HEK293 (cell line): ENCODE data around the gene GJB4.

ENCODE experiments used
- CTCF ChIA-PET: fragments of 350-600 bp; formaldehyde crosslinking; extraction: SDS; loops from one replicate; lab custom pipeline; 2021; ENCODE audit warnings: antibody characterized with exemption; lab: Yijun Ruan, JAX
- POLR2A ChIA-PET: fragments of 300-600 bp; formaldehyde crosslinking; extraction: SDS; loops from one replicate; lab custom pipeline; 2020; ENCODE audit warnings: antibody characterized with exemption, inconsistent platforms; lab: Yijun Ruan, JAX
- H3K27ac ChIP-seq: fragments of 200-500 bp; sonication (Bioruptor generic); 2 replicates; pipeline ENCODE4 v1.5.1; 2014; ENCODE audit warnings: low read depth, low read length, control low read depth, inconsistent platforms; ENCODE audit errors: extremely low read depth
- H3K36me3 ChIP-seq, 2 experiments: fragments of 200-500 bp in 1 of 2; sonication (Bioruptor generic) in 1 of 2; 1 replicate in 1 of 2; 2 replicates in 1 of 2; pipeline ENCODE4 v1.5.1; 2014 to 2017; ENCODE audit warnings: inconsistent platforms in 2 of 2, low read length in 2 of 2; ENCODE audit not compliant: control insufficient read depth in 2 of 2, insufficient read depth in 1 of 2
- H3K4me1 ChIP-seq: fragments of 200-500 bp; sonication (Bioruptor generic); 2 replicates; pipeline ENCODE4 v1.5.1; 2014; ENCODE audit warnings: mild to moderate bottlenecking, low read length, inconsistent platforms; ENCODE audit not compliant: control insufficient read depth, insufficient read depth
- H3K4me3 ChIP-seq: 2 replicates; pipeline ENCODE4 v1.5.1; 2011; ENCODE audit warnings: low read depth, mild to moderate bottlenecking, control low read depth, low read length, moderate library complexity
- H3K9me3 ChIP-seq: fragments of 200-500 bp; sonication (Bioruptor generic); 2 replicates; pipeline ENCODE4 v1.5.1; 2014; ENCODE audit warnings: low read depth, low read length, inconsistent platforms; ENCODE audit not compliant: control insufficient read depth, insufficient read depth
- EGR2 ChIP-seq: fragments of 450-650 bp; formaldehyde crosslinking; IDR thresholded peaks from 2 replicates; pipeline ENCODE4 v1.5.1; 2016; ENCODE audit warnings: low read depth, missing biosample characterization, missing genetic modification characterization
- FEZF1 ChIP-seq: fragments of 450-650 bp; formaldehyde crosslinking; IDR thresholded peaks from 2 replicates; pipeline ENCODE4 v1.5.1; 2016; ENCODE audit warnings: missing biosample characterization, missing genetic modification characterization
- SP7 ChIP-seq: fragments of 450-650 bp; formaldehyde crosslinking; IDR thresholded peaks from 2 replicates; pipeline ENCODE4 v1.5.1; 2016; ENCODE audit warnings: missing biosample characterization, missing genetic modification characterization
- ZBTB11 ChIP-seq: fragments of 450-650 bp; formaldehyde crosslinking; conservative IDR thresholded peaks from 2 replicates; pipeline ENCODE4 v1.5.1; 2016; ENCODE audit warnings: low read depth, missing biosample characterization, missing genetic modification characterization
- ZBTB48 ChIP-seq: fragments of 450-650 bp; formaldehyde crosslinking; IDR thresholded peaks from 2 replicates; pipeline ENCODE4 v1.5.1; 2016; ENCODE audit warnings: missing biosample characterization, missing genetic modification characterization
- ZFHX2 ChIP-seq: fragments of 450-650 bp; formaldehyde crosslinking; conservative IDR thresholded peaks from 2 replicates; pipeline ENCODE4 v1.5.1; 2016; ENCODE audit warnings: missing biosample characterization, missing genetic modification characterization
- ZNF19 ChIP-seq: fragments of 450-650 bp; formaldehyde crosslinking; IDR thresholded peaks from 2 replicates; pipeline ENCODE4; 2016; ENCODE audit warnings: missing biosample characterization, missing genetic modification characterization, low read depth
- ZNF23 ChIP-seq: fragments of 450-650 bp; formaldehyde crosslinking; IDR thresholded peaks from 2 replicates; pipeline ENCODE4 v1.5.1; 2016; ENCODE audit warnings: missing biosample characterization, missing genetic modification characterization, borderline replicate concordance
- ZNF354C ChIP-seq: fragments of 450-650 bp; formaldehyde crosslinking; IDR thresholded peaks from 2 replicates; pipeline ENCODE4 v1.5.1; 2016; ENCODE audit warnings: missing biosample characterization, missing genetic modification characterization, low read depth, borderline replicate concordance
- ZNF37A ChIP-seq: fragments of 450-650 bp; IDR thresholded peaks from 2 replicates; pipeline ENCODE4 v1.5.1; 2018; ENCODE audit warnings: missing biosample characterization, missing genetic modification characterization
- ZNF391 ChIP-seq: fragments of 450-650 bp; formaldehyde crosslinking; IDR thresholded peaks from 2 replicates; pipeline ENCODE4 v1.5.1; 2016; ENCODE audit warnings: low read depth, missing biosample characterization, missing genetic modification characterization, borderline replicate concordance
- ZNF529 ChIP-seq: fragments of 450-650 bp; formaldehyde crosslinking; IDR thresholded peaks from 2 replicates; pipeline ENCODE4 v1.5.1; 2017; ENCODE audit warnings: missing genetic modification characterization, missing biosample characterization; ENCODE audit not compliant: insufficient replicate concordance
- ZNF558 ChIP-seq: fragments of 450-650 bp; formaldehyde crosslinking; IDR thresholded peaks from 2 replicates; pipeline ENCODE4 v1.5.1; 2016; ENCODE audit warnings: missing biosample characterization, missing genetic modification characterization
- ZNF629 ChIP-seq: fragments of 450-650 bp; formaldehyde crosslinking; IDR thresholded peaks from 2 replicates; pipeline ENCODE4 v1.5.1; 2017; ENCODE audit warnings: missing biosample characterization, missing genetic modification characterization
- ZNF76 ChIP-seq: fragments of 450-650 bp; formaldehyde crosslinking; IDR thresholded peaks from 2 replicates; pipeline ENCODE4; 2016; ENCODE audit warnings: low read depth, missing biosample characterization, missing genetic modification characterization, borderline replicate concordance
- ZXDB ChIP-seq: fragments of 450-650 bp; formaldehyde crosslinking; IDR thresholded peaks from 2 replicates; pipeline ENCODE4 v1.5.1; 2016; ENCODE audit warnings: missing biosample characterization, missing genetic modification characterization
- TF ChIP-seq, protein P1 (sequence below): fragments of 450-650 bp; formaldehyde crosslinking; IDR thresholded peaks from 2 replicates; pipeline ENCODE4 v1.5.1; 2017; ENCODE audit warnings: missing biosample characterization, missing genetic modification characterization

Gene GJB4

GRCh38 chr1:34768856-34769255 is 9.3 kb downstream of the GJB4 start:
- Histone ChIP-seq H3K4me1 (no peaks in the 10 kb centered on the region), H3K27ac (no peak overlapping the region), H3K4me3 (no peak overlapping the region)
- ChIA-PET POLR2A (no interaction called here), CTCF (interaction anchor here (1.1 kb wide), 1 partner anchor 84 kb away, joined by 3 read pairs; no protein-coding TSS in a partner anchor)
- TF ChIP-seq ZNF558 (tag by site-specific recombination) (no peak), ZXDB (tag by site-specific recombination) (no peak), ZBTB48 (tag by site-specific recombination) (no peak), FEZF1 (no peak), SP7 (tag by site-specific recombination) (no peak), ZNF23 (tag by site-specific recombination) (no peak), ZNF19 (tag by site-specific recombination) (no peak)
- TF ChIP-seq, all 188 proteins: peak for 0
- Histone ChIP-seq H3K9me3 (no peaks in the 10 kb centered on the region), H3K36me3 (no peaks in the 10 kb centered on the region)

GRCh38 chr1:34770891-34771504 is 11.5 kb downstream of the GJB4 start:
- H3K9me3 ChIP-seq, result no peaks in the 10 kb centered on the region
- no peaks in the 10 kb centered on the region for H3K36me3 ChIP-seq
- ChIA-PET POLR2A (no interaction called here), CTCF (interaction anchor here (1.0 kb wide), 1 partner anchor 15 kb away, joined by 3 read pairs; no protein-coding TSS in a partner anchor)
- no peak overlapping the region for H3K4me3 ChIP-seq
- no peak overlapping the region for H3K27ac ChIP-seq
- TF ChIP-seq ZNF391 (no peak), EGR2 (tag by site-specific recombination) (peak; percentile 98), ZNF529 (tag by site-specific recombination) (no peak), ZNF23 (tag by site-specific recombination) (no peak), ZNF629 (no peak), ZFHX2 (tag by site-specific recombination) (peak; percentile 87), ZBTB11 (tag by site-specific recombination) (no peak), ZNF19 (tag by site-specific recombination) (no peak), ZNF76 (no peak), ZNF37A (tag by site-specific recombination) (no peak), ZNF354C (tag by site-specific recombination) (no peak)
- TF ChIP-seq, protein P1, sequence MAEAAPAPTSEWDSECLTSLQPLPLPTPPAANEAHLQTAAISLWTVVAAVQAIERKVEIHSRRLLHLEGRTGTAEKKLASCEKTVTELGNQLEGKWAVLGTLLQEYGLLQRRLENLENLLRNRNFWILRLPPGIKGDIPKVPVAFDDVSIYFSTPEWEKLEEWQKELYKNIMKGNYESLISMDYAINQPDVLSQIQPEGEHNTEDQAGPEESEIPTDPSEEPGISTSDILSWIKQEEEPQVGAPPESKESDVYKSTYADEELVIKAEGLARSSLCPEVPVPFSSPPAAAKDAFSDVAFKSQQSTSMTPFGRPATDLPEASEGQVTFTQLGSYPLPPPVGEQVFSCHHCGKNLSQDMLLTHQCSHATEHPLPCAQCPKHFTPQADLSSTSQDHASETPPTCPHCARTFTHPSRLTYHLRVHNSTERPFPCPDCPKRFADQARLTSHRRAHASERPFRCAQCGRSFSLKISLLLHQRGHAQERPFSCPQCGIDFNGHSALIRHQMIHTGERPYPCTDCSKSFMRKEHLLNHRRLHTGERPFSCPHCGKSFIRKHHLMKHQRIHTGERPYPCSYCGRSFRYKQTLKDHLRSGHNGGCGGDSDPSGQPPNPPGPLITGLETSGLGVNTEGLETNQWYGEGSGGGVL (tag by site-specific recombination), result no peak
- no peaks in the 10 kb centered on the region for H3K4me1 ChIP-seq
